HG02610 (cell line): Measurements from ENCODE around the gene E4F1.

ENCODE experiments used
- ATAC-seq: cut with Tn5 transposase; IDR thresholded peaks from one replicate; pipeline ENCODE4 v1.9.1; 2021; ENCODE audit warnings: mild to moderate bottlenecking, moderate library complexity; ENCODE audit not compliant: unreplicated experiment

E4F1 gene

GRCh38 chr16:2271848-2272461, 48.6 kb downstream of the E4F1 start:
- ATAC-seq: no peak

- no peak for ATAC-seq
Measured at GRCh38 chr16:2273484-2273883, 50.1 kb downstream of the E4F1 start.

- no peak for ATAC-seq
Measured at GRCh38 chr16:2273931-2274330, 50.5 kb downstream of the E4F1 start.

- ATAC-seq: no peak
Measured at GRCh38 chr16:2275476-2276367, 52.3 kb downstream of the E4F1 start.

- ATAC-seq: no peak
Measured at GRCh38 chr16:2276368-2277195, 53.2 kb downstream of the E4F1 start.

- no peak for ATAC-seq
Measured at GRCh38 chr16:2277466-2278271, 54.3 kb downstream of the E4F1 start.

- ATAC-seq: no peak
Measured at GRCh38 chr16:2278272-2278608, 54.8 kb downstream of the E4F1 start.

GRCh38 chr16:2278956-2279800, 55.8 kb downstream of the E4F1 start:
- ATAC-seq: no peak

GRCh38 chr16:2280461-2280860, 57.1 kb downstream of the E4F1 start:
- no peak for ATAC-seq

- ATAC-seq: no peak
Measured at GRCh38 chr16:2280981-2281542, 57.7 kb downstream of the E4F1 start.

- ATAC-seq: no peak
Measured at GRCh38 chr16:2282262-2282661, 58.9 kb downstream of the E4F1 start.

- ATAC-seq: no peak
Measured at GRCh38 chr16:2282866-2283555, 59.6 kb downstream of the E4F1 start.

- no peak for ATAC-seq
Measured at GRCh38 chr16:2284001-2284770, 60.8 kb downstream of the E4F1 start.

GRCh38 chr16:2284797-2285576, 61.6 kb downstream of the E4F1 start:
- ATAC-seq: no peak
